ENCODE results near the gene C2CD4D.
"Not testable (repeated sequence)": the region's sequence is repeated elsewhere in the genome, so short reads cannot be mapped to it uniquely, and the experiment has no call there.

- not testable (repeated sequence) for TF ChIP-seq YY1 (IDR thresholded peaks at IDR 0.05; ENCODE audit: insufficient read depth, insufficient read length); SUZ12 (IDR thresholded peaks at IDR 0.05; ENCODE audit: extremely low read depth, insufficient read depth, insufficient read length); ZNF274 (IDR thresholded peaks at IDR 0.05; ENCODE audit: low read depth, low read length)
Observed at GRCh38 chr1:151882918-151883317, 43.3 kb upstream of the C2CD4D start.
